HepG2 (cell line): ENCODE measurements around the gene PIM1. TPM values are rescaled to one million over a fixed set of nuclear protein-coding genes. Genes with fewer than 3 reads are reported as not detected.

ENCODE experiments used
- BHLHE40 ChIP-seq: IDR thresholded peaks from 2 replicates; pipeline ENCODE4 v1.6.1; 2011; ENCODE audit warnings: low read length, improper control_type of control experiment
- FOXO1 ChIP-seq: sonication (generic); formaldehyde crosslinking; IDR thresholded peaks from 2 replicates; pipeline ENCODE4 v1.4.0; 2020; ENCODE audit warnings: missing genetic modification reagents
- HES4 ChIP-seq: sonication (generic); formaldehyde crosslinking; IDR thresholded peaks from 2 replicates; pipeline ENCODE4 v1.9.0; 2021; ENCODE audit warnings: mild to moderate bottlenecking, missing genetic modification reagents, borderline replicate concordance
- MED13 ChIP-seq: sonication (generic); formaldehyde crosslinking; IDR thresholded peaks from 2 replicates; pipeline ENCODE4 v1.5.0; 2020; ENCODE audit warnings: missing genetic modification reagents
- NFE2L1 ChIP-seq: sonication (generic); formaldehyde crosslinking; IDR thresholded peaks from 2 replicates; pipeline ENCODE4 v1.4.0; 2020; ENCODE audit warnings: missing genetic modification reagents, mild to moderate bottlenecking, borderline replicate concordance
- SNRNP70 ChIP-seq: fragments of 200-400 bp; formaldehyde crosslinking; IDR thresholded peaks from 2 replicates; pipeline ENCODE4 v1.6.1; 2017; ENCODE audit warnings: mild to moderate bottlenecking, low read depth, low read length, moderate library complexity
- SRSF4 ChIP-seq: fragments of 200-400 bp; formaldehyde crosslinking; IDR thresholded peaks from one replicate; pipeline ENCODE4 v1.6.1; 2018; ENCODE audit warnings: mild to moderate bottlenecking, low read depth, low read length, moderate library complexity; ENCODE audit not compliant: poor library complexity, severe bottlenecking
- TAF15 ChIP-seq: fragments of 200-400 bp; formaldehyde crosslinking; IDR thresholded peaks from one replicate; pipeline ENCODE4 v1.6.1; 2018; ENCODE audit warnings: mild to moderate bottlenecking, low read depth, low read length; ENCODE audit not compliant: poor library complexity, severe bottlenecking
- TERF1 ChIP-seq: sonication (generic); formaldehyde crosslinking; IDR thresholded peaks from 2 replicates; pipeline ENCODE4 v1.8.0; 2022; ENCODE audit warnings: mild to moderate bottlenecking, missing genetic modification reagents, moderate library complexity
- THRA ChIP-seq: sonication (generic); formaldehyde crosslinking; IDR thresholded peaks from 2 replicates; pipeline ENCODE4 v1.4.0; 2020; ENCODE audit warnings: missing genetic modification reagents, borderline replicate concordance
- ZHX2 ChIP-seq, 2 experiments: sonication (generic) in 1 of 2; formaldehyde crosslinking in 1 of 2; IDR thresholded peaks; 2 replicates each; pipeline versions ENCODE4 v1.6.1 to v1.9.0; 2014 to 2022; ENCODE audit warnings: antibody characterized with exemption in 1 of 2, borderline replicate concordance in 1 of 2, inconsistent platforms in 1 of 2, low read depth in 1 of 2, missing genetic modification reagents in 1 of 2
- ZNF274 ChIP-seq: sonication (generic); formaldehyde crosslinking; IDR thresholded peaks from 2 replicates; pipeline ENCODE4 v1.5.1; 2020; ENCODE audit warnings: mild to moderate bottlenecking, missing genetic modification reagents
- ZNF687 ChIP-seq: sonication (generic); formaldehyde crosslinking; IDR thresholded peaks from 2 replicates; pipeline ENCODE4 v1.5.1; 2020; ENCODE audit warnings: mild to moderate bottlenecking, missing genetic modification reagents, moderate library complexity
- ZNF773 ChIP-seq: sonication (generic); formaldehyde crosslinking; IDR thresholded peaks from 2 replicates; pipeline ENCODE4 v1.4.0; 2020; ENCODE audit warnings: missing genetic modification reagents, borderline replicate concordance
- polyA plus RNA-seq, 8 experiments: library from polyadenylated mRNA; depleted of rRNA in 3 of 8; stranded (reverse) in 7 of 8; unstranded in 1 of 8; fragments of >200 nt; fragmentation: Illumina TruSeq in 4 of 8; extraction: Trizol in 4 of 8; gene quantifications; 2 replicates each; pipeline versions ENCODE4 v1.2.1 to v1.2.3, GENCODE V29; 2011 to 2016; ENCODE audit warnings: low read depth in 4 of 8, missing spikeins in 1 of 8, mixed read lengths in 1 of 8; ENCODE audit not compliant: insufficient read depth in 1 of 8
- total RNA-seq, 5 experiments: library from RNA; depleted of rRNA; stranded (reverse); fragments of >200 nt; fragmentation: Illumina TruSeq; extraction: Trizol; gene quantifications; 2 replicates each; pipeline ENCODE4 v1.2.3, GENCODE V29; 2016; ENCODE audit warnings: low read depth in 1 of 5

Gene PIM1
- total and polyA plus RNA-seq, 2 of the 13 experiments (the other 11 are each of a cell fraction or from before 2014, with no cell fraction given), result 29.4 to 117 TPM

- no peak for TF ChIP-seq ZHX2 (IDR thresholded peaks at IDR 0.05; ENCODE audit: low read depth)
- TF ChIP-seq ZHX2 (CRISPR knock-in tag; IDR thresholded peaks at IDR 0.05; ENCODE audit: borderline replicate concordance), result no peak
- TF ChIP-seq BHLHE40, result peak; percentile 91
- TF ChIP-seq THRA, result no peak; the same call in 1 of the 2 replicates
- 0 out of 2 replicates have a peak, but pooled peaks have one; percentile 31 for TF ChIP-seq ZNF274 (CRISPR knock-in tag)
- TF ChIP-seq NFE2L1, result no peak
- no peak for TF ChIP-seq TERF1 (CRISPR knock-in tag)
- peak; percentile 37; the same call in 1 of the 2 replicates for TF ChIP-seq FOXO1 (CRISPR knock-in tag)
- 0 out of 2 replicates have a peak, but pooled peaks have one; percentile 51 for TF ChIP-seq MED13 (CRISPR knock-in tag)
- TF ChIP-seq HES4 (CRISPR knock-in tag), result no peak
- TF ChIP-seq ZNF773 (CRISPR knock-in tag), result 0 out of 2 replicates have a peak, but pooled peaks have one; percentile 49
- TF ChIP-seq TAF15, result no peak
- TF ChIP-seq SRSF4, result no peak
- no peak for TF ChIP-seq SNRNP70
- TF ChIP-seq ZNF687 (CRISPR knock-in tag), result peak; percentile 74
These were observed 32.5 kb upstream of the PIM1 start (continued) for GRCh38 chr6:37137201-37138090.
